Thoracic aorta (tissue), 2 donors: Measurements from ENCODE around the gene PCDHB15. TPM values are rescaled to one million over a fixed set of nuclear protein-coding genes. Genes with fewer than 3 reads are reported as not detected.
"Not testable (repeated sequence)": the region's sequence is repeated elsewhere in the genome, so short reads cannot be mapped to it uniquely, and the experiment has no call there.

Source experiments
- ATAC-seq: fragments of 150-250 bp; one replicate; pipeline ENCODE4 v1.8.0; 2017; ENCODE audit warnings: low read depth; ENCODE audit not compliant: insufficient number of reproducible peaks, low FRiP score
- DNase-seq: peaks from one replicate; pipeline ENCODE4 v3.0.0-alpha.2; 2020; ENCODE audit warnings: low spot score
- H3K27ac ChIP-seq, 2 donors: fragments of 200-600 bp; sonication (generic); 1 replicate in 1 of 2; 2 replicates in 1 of 2; pipeline ENCODE4 v1.5.1; 2016; ENCODE audit warnings: mild to moderate bottlenecking in 2 of 2, moderate library complexity in 2 of 2
- H3K27me3 ChIP-seq: fragments of 200-600 bp; sonication (generic); replicated peaks from 2 replicates; pipeline ENCODE4 v1.6.0; 2016; ENCODE audit warnings: mild to moderate bottlenecking; ENCODE audit not compliant: insufficient read depth
- H3K36me3 ChIP-seq: fragments of 200-600 bp; sonication (generic); one replicate; pipeline ENCODE4 v1.5.1; 2016
- H3K4me1 ChIP-seq, 2 donors: fragments of 200-600 bp; sonication (generic); 1 replicate in 1 of 2; 2 replicates in 1 of 2; pipeline versions ENCODE4 v1.5.1 to v1.6.0; 2016; ENCODE audit warnings: low read depth in 2 of 2, mild to moderate bottlenecking in 1 of 2; ENCODE audit not compliant: control insufficient read depth in 1 of 2
- H3K4me3 ChIP-seq: fragments of 200-600 bp; sonication (generic); 2 replicates; pipeline ENCODE4 v1.5.1; 2016; ENCODE audit warnings: mild to moderate bottlenecking
- H3K9me3 ChIP-seq: fragments of 200-600 bp; sonication (generic); 2 replicates; pipeline ENCODE4 v1.5.1; 2016
- total RNA-seq, 2 donors: library from RNA; depleted of rRNA; stranded (reverse); fragments of >200 nt; gene quantifications; one replicate each; pipeline versions ENCODE4 v1.1.0 to v1.2.3, GENCODE V29; 2016
- TF ChIP-seq, protein P1 (sequence below): fragments of 200-600 bp; sonication (generic); IDR thresholded peaks from one replicate; pipeline ENCODE4 v1.5.1; 2019; ENCODE audit warnings: antibody characterized with exemption

PCDHB15 gene
- total RNA-seq, 2 donors from 2014 or later = 6.1 to 10.7 TPM

DNA sequence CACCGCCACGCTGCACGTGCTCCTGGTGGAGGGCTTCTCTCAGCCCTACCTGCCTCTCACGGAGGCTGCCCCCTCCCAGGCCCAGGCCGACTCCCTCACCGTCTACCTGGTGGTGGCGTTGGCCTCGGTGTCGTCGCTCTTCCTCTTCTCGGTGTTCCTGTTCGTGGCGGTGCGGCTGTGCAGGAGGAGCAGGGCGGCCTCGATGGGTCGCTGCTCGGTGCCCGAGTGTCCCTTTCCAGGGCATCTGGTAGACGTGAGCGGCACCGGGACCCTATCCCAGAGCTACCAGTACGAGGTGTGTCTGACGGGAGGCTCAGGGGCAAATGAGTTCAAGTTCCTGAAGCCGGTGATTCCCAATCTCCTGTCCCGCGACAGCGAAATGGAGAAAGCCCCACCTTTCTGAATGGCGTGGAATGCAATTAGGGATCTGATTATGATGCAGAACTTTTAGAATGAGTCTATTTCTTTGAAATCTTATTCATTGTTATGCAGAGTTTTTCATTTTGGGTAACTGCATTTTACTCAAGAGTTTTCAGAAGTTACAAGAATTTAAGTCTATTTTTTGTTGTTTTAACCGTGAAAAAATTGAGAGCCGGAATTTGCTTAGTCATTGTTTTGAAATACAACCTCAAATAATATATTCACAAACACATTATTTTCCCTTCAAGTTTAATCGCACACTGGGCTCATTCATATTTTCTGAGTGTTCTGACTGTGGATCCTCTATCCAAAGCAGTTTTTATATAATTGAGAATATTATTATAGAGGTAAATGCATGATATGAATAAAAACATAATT is 8.5 kb upstream of the PCDHB15 start:
- Histone ChIP-seq H3K36me3 (no peaks in the 10 kb centered on the region), H3K27me3 (no peaks in the 10 kb centered on the region), H3K4me3 (no peak overlapping the region), H3K27ac (no peak overlapping the region), H3K9me3 (peaks cover 99% of the 10 kb centered on the region), H3K4me1 (no peaks in the 10 kb centered on the region)
- TF ChIP-seq, protein P1, sequence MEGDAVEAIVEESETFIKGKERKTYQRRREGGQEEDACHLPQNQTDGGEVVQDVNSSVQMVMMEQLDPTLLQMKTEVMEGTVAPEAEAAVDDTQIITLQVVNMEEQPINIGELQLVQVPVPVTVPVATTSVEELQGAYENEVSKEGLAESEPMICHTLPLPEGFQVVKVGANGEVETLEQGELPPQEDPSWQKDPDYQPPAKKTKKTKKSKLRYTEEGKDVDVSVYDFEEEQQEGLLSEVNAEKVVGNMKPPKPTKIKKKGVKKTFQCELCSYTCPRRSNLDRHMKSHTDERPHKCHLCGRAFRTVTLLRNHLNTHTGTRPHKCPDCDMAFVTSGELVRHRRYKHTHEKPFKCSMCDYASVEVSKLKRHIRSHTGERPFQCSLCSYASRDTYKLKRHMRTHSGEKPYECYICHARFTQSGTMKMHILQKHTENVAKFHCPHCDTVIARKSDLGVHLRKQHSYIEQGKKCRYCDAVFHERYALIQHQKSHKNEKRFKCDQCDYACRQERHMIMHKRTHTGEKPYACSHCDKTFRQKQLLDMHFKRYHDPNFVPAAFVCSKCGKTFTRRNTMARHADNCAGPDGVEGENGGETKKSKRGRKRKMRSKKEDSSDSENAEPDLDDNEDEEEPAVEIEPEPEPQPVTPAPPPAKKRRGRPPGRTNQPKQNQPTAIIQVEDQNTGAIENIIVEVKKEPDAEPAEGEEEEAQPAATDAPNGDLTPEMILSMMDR = no peak
- DNase-seq = no peak
- ATAC-seq = no peak

DNA sequence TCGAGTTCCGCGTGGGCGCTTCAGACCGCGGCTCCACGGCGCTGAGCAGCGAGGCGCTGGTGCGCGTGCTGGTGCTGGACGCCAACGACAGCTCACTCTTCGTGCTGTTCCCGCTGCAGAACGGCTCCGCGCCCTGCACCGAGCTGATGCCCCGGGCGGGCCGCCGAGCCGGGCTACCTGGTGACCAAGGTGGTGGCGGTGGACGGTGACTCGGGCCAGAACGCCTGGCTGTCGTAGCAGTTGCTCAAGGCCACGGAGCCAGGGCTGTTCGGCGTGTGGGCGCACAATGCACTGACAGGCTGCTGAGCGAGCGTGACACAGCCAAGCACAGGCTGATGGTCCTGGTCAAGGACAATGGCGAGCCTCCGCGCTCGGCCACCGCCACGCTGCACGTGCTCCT is 3.7 kb upstream of the PCDHB15 start:
- Histone ChIP-seq H3K9me3 (peaks cover 90% of the 10 kb centered on the region), H3K27ac (no peak overlapping the region), H3K27me3 (no peaks in the 10 kb centered on the region), H3K4me3 (no peak overlapping the region), H3K4me1 (no peaks in the 10 kb centered on the region), H3K36me3 (no peaks in the 10 kb centered on the region)
- TF ChIP-seq, protein P1 = no peak
- DNase-seq (no peak), ATAC-seq (no peak)

DNA sequence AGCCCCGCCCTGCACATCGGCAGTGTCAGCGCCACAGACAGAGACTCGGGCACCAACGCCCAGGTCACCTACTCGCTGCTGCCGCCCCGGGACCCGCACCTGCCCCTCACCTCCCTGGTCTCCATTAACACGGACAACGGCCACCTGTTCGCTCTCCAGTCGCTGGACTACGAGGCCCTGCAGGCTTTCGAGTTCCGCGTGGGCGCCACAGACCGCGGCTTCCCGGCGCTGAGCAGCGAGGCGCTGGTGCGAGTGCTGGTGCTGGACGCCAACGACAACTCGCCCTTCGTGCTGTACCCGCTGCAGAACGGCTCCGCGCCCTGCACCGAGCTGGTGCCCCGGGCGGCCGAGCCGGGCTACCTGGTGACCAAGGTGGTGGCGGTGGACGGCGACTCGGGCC is 1.8 kb downstream of the PCDHB15 start:
- not testable (repeated sequence) for H3K4me3 ChIP-seq, H3K27ac ChIP-seq, H3K4me1 ChIP-seq, H3K27me3 ChIP-seq, H3K36me3 ChIP-seq, DNase-seq, ATAC-seq
- peaks cover 85% of the 10 kb centered on the region for H3K9me3 ChIP-seq

DNA sequence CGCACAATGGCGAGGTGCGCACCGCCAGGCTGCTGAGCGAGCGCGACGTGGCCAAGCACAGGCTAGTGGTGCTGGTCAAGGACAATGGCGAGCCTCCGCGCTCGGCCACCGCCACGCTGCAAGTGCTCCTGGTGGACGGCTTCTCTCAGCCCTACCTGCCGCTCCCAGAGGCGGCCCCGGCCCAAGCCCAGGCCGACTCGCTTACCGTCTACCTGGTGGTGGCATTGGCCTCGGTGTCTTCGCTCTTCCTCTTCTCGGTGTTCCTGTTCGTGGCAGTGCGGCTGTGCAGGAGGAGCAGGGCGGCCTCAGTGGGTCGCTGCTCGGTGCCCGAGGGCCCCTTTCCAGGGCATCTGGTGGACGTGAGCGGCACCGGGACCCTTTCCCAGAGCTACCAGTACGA is 2.2 kb downstream of the PCDHB15 start:
- peaks cover 88% of the 10 kb centered on the region for H3K9me3 ChIP-seq
- H3K4me1 ChIP-seq, ATAC-seq: not testable (repeated sequence)

DNA sequence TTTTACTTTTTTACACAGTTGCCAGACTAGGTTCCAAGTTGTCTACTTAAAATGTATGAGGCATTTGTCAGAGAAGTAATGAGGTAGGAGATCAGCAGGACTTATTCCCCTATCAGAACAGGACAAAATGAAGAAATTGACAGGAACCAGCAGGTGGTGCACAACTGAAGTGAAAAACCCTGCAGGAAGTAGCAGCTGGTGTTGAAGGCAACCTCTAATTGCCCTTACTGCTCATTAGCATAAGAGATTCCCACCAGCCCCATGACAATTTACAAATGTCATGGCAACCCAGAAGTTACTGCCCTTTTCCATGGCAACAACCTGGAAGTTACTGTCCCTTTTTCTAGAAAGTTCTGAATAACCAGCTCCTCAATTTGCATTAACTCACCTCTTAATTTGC is 5.4 kb downstream of the PCDHB15 start:
- TF ChIP-seq, protein P1 = no peak
- peaks cover 6% of the 10 kb centered on the region for H3K36me3 ChIP-seq
- H3K4me1 ChIP-seq = no peaks in the 10 kb centered on the region
- no peak overlapping the region for H3K4me3 ChIP-seq
- no peak for ATAC-seq
- no peak for DNase-seq
- peaks cover 94% of the 10 kb centered on the region for H3K9me3 ChIP-seq
- H3K27me3 ChIP-seq = no peaks in the 10 kb centered on the region
- no peak overlapping the region for H3K27ac ChIP-seq

More for the DNA sequence above, 2.2 kb downstream of the PCDHB15 start:
- H3K4me3 ChIP-seq, H3K27me3 ChIP-seq, H3K36me3 ChIP-seq, DNase-seq, H3K27ac ChIP-seq: not testable (repeated sequence)

DNA sequence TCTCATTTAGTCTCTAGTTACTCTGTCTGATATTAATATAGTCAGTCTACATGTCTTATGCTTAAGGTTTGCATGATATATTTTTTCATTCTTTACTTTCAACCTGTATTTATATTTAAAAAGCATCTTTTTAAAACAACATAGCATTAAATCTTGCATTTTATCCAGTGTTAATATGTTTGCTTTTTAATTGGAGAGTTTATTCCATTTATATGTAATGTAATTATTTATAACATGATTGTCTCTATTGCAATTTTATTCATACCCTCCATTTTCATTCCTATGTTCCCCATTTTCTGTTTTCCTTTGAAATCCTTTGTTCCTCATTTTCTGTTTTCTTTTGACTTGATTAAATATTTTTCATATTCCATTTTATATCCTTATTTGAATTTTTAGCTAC is 13.3 kb downstream of the PCDHB15 start:
- Histone ChIP-seq H3K27me3 (no peaks in the 10 kb centered on the region), H3K4me1 (no peaks in the 10 kb centered on the region), H3K27ac (no peak overlapping the region), H3K9me3 (peaks cover 100% of the 10 kb centered on the region), H3K4me3 (no peak overlapping the region), H3K36me3 (peaks cover 8% of the 10 kb centered on the region)
- ATAC-seq (no peak), DNase-seq (no peak)
- TF ChIP-seq, protein P1 = no peak
